ENCODE measurements around the gene PPM1F. TPM values are rescaled to one million over a fixed set of nuclear protein-coding genes. Genes with fewer than 3 reads are reported as not detected.
"Not testable (repeated sequence)": the region's sequence is repeated elsewhere in the genome, so short reads cannot be mapped to it uniquely, and the experiment has no call there.

Gene PPM1F
- total RNA-seq, 1 donor from 2014 or later = 244 TPM

- H3K27ac Mint-ChIP-seq (ENCODE audit: unreplicated experiment) = no peak overlapping the region
- H3K4me3 Mint-ChIP-seq (ENCODE audit: unreplicated experiment) = no peak overlapping the region
- no peaks in the 10 kb centered on the region for H3K4me1 Mint-ChIP-seq (ENCODE audit: unreplicated experiment)
- H3K9me3 Mint-ChIP-seq (ENCODE audit: unreplicated experiment) = no peaks in the 10 kb centered on the region
- no peak for DNase-seq (ENCODE audit: low spot score)
- peaks cover 4% of the 10 kb centered on the region for H3K27me3 Mint-ChIP-seq (ENCODE audit: unreplicated experiment)
- no peak for TF ChIP-seq CTCF (IDR thresholded peaks at IDR 0.05; ENCODE audit: unreplicated experiment)
- H3K36me3 Mint-ChIP-seq (ENCODE audit: low read depth, unreplicated experiment) = no peaks in the 10 kb centered on the region
These were observed 36.2 kb downstream of the PPM1F start for GRCh38 chr22:21916309-21916918.

GRCh38 chr22:21915624-21916308 is 36.9 kb downstream of the PPM1F start:
- no peak for TF ChIP-seq CTCF (IDR thresholded peaks at IDR 0.05; ENCODE audit: unreplicated experiment)
- no peaks in the 10 kb centered on the region for H3K9me3 Mint-ChIP-seq (ENCODE audit: unreplicated experiment)
- H3K4me3 Mint-ChIP-seq (ENCODE audit: unreplicated experiment) = no peak overlapping the region
- H3K36me3 Mint-ChIP-seq (ENCODE audit: low read depth, unreplicated experiment) = no peaks in the 10 kb centered on the region
- no peak for DNase-seq (ENCODE audit: low spot score)
- H3K27ac Mint-ChIP-seq (ENCODE audit: unreplicated experiment) = no peak overlapping the region
- peaks cover 4% of the 10 kb centered on the region for H3K27me3 Mint-ChIP-seq (ENCODE audit: unreplicated experiment)
- no peaks in the 10 kb centered on the region for H3K4me1 Mint-ChIP-seq (ENCODE audit: unreplicated experiment)

GRCh38 chr22:21914033-21914642 is 38.5 kb downstream of the PPM1F start:
- DNase-seq (ENCODE audit: low spot score); H3K4me3 Mint-ChIP-seq (ENCODE audit: unreplicated experiment); H3K4me1 Mint-ChIP-seq (ENCODE audit: unreplicated experiment); H3K9me3 Mint-ChIP-seq (ENCODE audit: unreplicated experiment); H3K36me3 Mint-ChIP-seq (ENCODE audit: low read depth, unreplicated experiment); H3K27me3 Mint-ChIP-seq (ENCODE audit: unreplicated experiment); H3K27ac Mint-ChIP-seq (ENCODE audit: unreplicated experiment): not testable (repeated sequence)

- not testable (repeated sequence) for DNase-seq (ENCODE audit: low spot score); H3K9me3 Mint-ChIP-seq (ENCODE audit: unreplicated experiment); H3K4me1 Mint-ChIP-seq (ENCODE audit: unreplicated experiment); H3K27me3 Mint-ChIP-seq (ENCODE audit: unreplicated experiment); H3K27ac Mint-ChIP-seq (ENCODE audit: unreplicated experiment); H3K36me3 Mint-ChIP-seq (ENCODE audit: low read depth, unreplicated experiment); H3K4me3 Mint-ChIP-seq (ENCODE audit: unreplicated experiment)
These were observed 42.3 kb downstream of the PPM1F start for GRCh38 chr22:21910367-21910766.

- TF ChIP-seq CTCF (IDR thresholded peaks at IDR 0.05; ENCODE audit: unreplicated experiment) = no peak
- no peak for DNase-seq (ENCODE audit: low spot score)
- Mint-ChIP-seq H3K4me3 (ENCODE audit: unreplicated experiment) (no peak overlapping the region), H3K27ac (ENCODE audit: unreplicated experiment) (no peak overlapping the region), H3K9me3 (ENCODE audit: unreplicated experiment) (no peaks in the 10 kb centered on the region), H3K36me3 (ENCODE audit: low read depth, unreplicated experiment) (no peaks in the 10 kb centered on the region), H3K4me1 (ENCODE audit: unreplicated experiment) (no peaks in the 10 kb centered on the region), H3K27me3 (ENCODE audit: unreplicated experiment) (no peaks in the 10 kb centered on the region)
These were observed 42.8 kb downstream of the PPM1F start for GRCh38 chr22:21909871-21910270.

Data from endothelial cell (in vitro differentiated cells).